Right lobe of liver (tissue), 6 donors: ENCODE data around the gene STK33. TPM values are rescaled to one million over a fixed set of nuclear protein-coding genes. Genes with fewer than 3 reads are reported as not detected.

ENCODE experiments used
- ATAC-seq, 4 donors: fragments of 200-7000 bp; cut with Tn5 transposase; one replicate each; pipeline ENCODE4 v1.9.1; 2020; ENCODE audit warnings: mild to moderate bottlenecking in 4 of 4, moderate library complexity in 4 of 4
- DNase-seq, 3 donors: peaks; one replicate each; pipeline ENCODE4 v3.0.0-alpha.2; 2020
- H3K27ac ChIP-seq, 3 donors: fragments of 200-600 bp; one replicate each; pipeline ENCODE4 v1.8.0; 2022
- H3K27me3 ChIP-seq, 2 donors: fragments of 200-600 bp; one replicate each; pipeline ENCODE4 v1.8.0; 2022
- H3K36me3 ChIP-seq, 4 donors: fragments of 200-600 bp; sonication (generic) in 1 of 4; one replicate each; pipeline versions ENCODE4 v1.5.1 to v1.8.0; 2017 to 2022; ENCODE audit warnings: control low read depth in 1 of 4
- H3K4me1 ChIP-seq, 4 donors: fragments of 200-600 bp; sonication (generic) in 1 of 4; one replicate each; pipeline versions ENCODE4 v1.5.1 to v1.8.0; 2017 to 2022; ENCODE audit warnings: control low read depth in 1 of 4
- H3K4me3 ChIP-seq, 3 donors: fragments of 200-600 bp; one replicate each; pipeline ENCODE4 v1.8.0; 2022
- H3K9me3 ChIP-seq, 4 donors: fragments of 200-600 bp; sonication (generic) in 1 of 4; one replicate each; pipeline versions ENCODE4 v1.5.1 to v1.8.0; 2017 to 2022; ENCODE audit warnings: control low read depth in 1 of 4
- POLR2A ChIP-seq: fragments of 450-650 bp; IDR thresholded peaks from one replicate; pipeline ENCODE4 v1.6.1; 2017; ENCODE audit warnings: antibody characterized with exemption, mild to moderate bottlenecking
- WGBS: methylation state at CpG from one replicate; pipeline ENCODE4 v1.1.6; 2018; ENCODE audit warnings: low coverage, low lambda C conversion rate; ENCODE audit not compliant: insufficient coverage; ENCODE audit errors: missing lambda C conversion rate; 5-methylcytosine and 5-hydroxymethylcytosine counted together
- intact Hi-C, 2 donors: fragments of 100-400 bp; cut with DNase I; formaldehyde crosslinking; loops; one replicate each; pipeline versions ENCODE4 v1.11.2 to v1.14.1; 2022
- total RNA-seq, 6 experiments: library from RNA; depleted of rRNA in 2 of 6; stranded (reverse); fragments of >200 nt in 2 of 6; fragmentation: NEBNext Ultra II Directional in 3 of 6; extraction: Animal tissue kit (Norgen Biotek cat#: 25700) in 3 of 6; gene quantifications; one replicate each; pipeline versions ENCODE4 v1.1.0 to v1.2.4, GENCODE V29; 2016 to 2023
- TF ChIP-seq, protein P1 (sequence below), 4 donors: fragments of 200-600 bp in 3 of 4; fragments of 450-650 bp in 1 of 4; IDR thresholded peaks; one replicate each; pipeline versions ENCODE4 v1.5.1 to v1.8.0; 2016 to 2022; ENCODE audit warnings: antibody characterized with exemption in 4 of 4, mild to moderate bottlenecking in 2 of 4
- donor health status: DM: no; HTN: yes; CAD: no.
- donor health status: DM: no; HTN: no; CAD: no.
- donor health status: DM: no; HTN: no; CAD: no.
- donor health status: DM: no; HTN: yes; CAD: no.
- donor health status: DM: no; HTN: yes; CAD: no.

The STK33 gene
- total RNA-seq, 6 experiments from 2014 or later = 0.12 to 1.1 (median 0.42) TPM; not detected in 2

GRCh38 chr11:8584511-8584910, 9.5 kb downstream of the STK33 start:
- no peak overlapping the region for H3K27ac ChIP-seq
- ATAC-seq = no peak
- TF ChIP-seq, protein P1, sequence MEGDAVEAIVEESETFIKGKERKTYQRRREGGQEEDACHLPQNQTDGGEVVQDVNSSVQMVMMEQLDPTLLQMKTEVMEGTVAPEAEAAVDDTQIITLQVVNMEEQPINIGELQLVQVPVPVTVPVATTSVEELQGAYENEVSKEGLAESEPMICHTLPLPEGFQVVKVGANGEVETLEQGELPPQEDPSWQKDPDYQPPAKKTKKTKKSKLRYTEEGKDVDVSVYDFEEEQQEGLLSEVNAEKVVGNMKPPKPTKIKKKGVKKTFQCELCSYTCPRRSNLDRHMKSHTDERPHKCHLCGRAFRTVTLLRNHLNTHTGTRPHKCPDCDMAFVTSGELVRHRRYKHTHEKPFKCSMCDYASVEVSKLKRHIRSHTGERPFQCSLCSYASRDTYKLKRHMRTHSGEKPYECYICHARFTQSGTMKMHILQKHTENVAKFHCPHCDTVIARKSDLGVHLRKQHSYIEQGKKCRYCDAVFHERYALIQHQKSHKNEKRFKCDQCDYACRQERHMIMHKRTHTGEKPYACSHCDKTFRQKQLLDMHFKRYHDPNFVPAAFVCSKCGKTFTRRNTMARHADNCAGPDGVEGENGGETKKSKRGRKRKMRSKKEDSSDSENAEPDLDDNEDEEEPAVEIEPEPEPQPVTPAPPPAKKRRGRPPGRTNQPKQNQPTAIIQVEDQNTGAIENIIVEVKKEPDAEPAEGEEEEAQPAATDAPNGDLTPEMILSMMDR (IDR thresholded peaks at IDR 0.05) = no peak
- no peak for TF ChIP-seq POLR2A
- H3K36me3 ChIP-seq = no peaks in the 10 kb centered on the region
- no peaks in the 10 kb centered on the region for H3K4me1 ChIP-seq
- intact Hi-C loops = no loop called here
- DNase-seq = no peak
- no peaks in the 10 kb centered on the region for H3K9me3 ChIP-seq
- 73% methylated on average over 2 of the region's 2 CpGs for WGBS
- H3K4me3 ChIP-seq = no peak overlapping the region
- H3K27me3 ChIP-seq = no peaks in the 10 kb centered on the region

GRCh38 chr11:8584082-8584481, 9.9 kb downstream of the STK33 start:
- TF ChIP-seq, protein P1 (IDR thresholded peaks at IDR 0.05) = no peak
- no peak for TF ChIP-seq POLR2A
- no peak overlapping the region for H3K27ac ChIP-seq
- no peaks in the 10 kb centered on the region for H3K9me3 ChIP-seq
- no peaks in the 10 kb centered on the region for H3K27me3 ChIP-seq
- 57% methylated on average over 1 of the region's 1 CpG for WGBS
- no peaks in the 10 kb centered on the region for H3K36me3 ChIP-seq
- ATAC-seq = no peak
- no peak overlapping the region for H3K4me3 ChIP-seq
- no peak for DNase-seq
- H3K4me1 ChIP-seq = no peaks in the 10 kb centered on the region
- intact Hi-C loops = no loop called here

DNA sequence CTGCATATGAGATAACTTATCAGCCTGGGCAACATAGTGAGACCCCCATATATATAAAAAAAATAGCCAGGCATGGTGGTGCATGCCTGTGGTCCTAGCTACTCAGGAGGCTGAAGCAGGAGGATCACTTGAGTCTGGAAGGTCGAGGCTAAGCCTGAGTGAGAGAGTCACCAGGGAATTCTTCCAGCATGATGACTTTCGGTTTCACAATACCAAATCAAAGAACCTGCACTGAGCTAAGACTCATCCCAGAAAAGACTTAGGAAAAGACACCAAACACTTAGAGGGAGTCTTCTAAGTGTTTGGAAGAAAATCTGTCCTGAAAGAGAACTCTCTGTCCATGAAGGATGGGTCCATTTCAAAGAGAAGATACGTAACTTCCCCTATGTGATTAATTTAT, 12.7 kb downstream of the STK33 start:
- Histone ChIP-seq H3K4me1 (no peaks in the 10 kb centered on the region), H3K4me3 (no peak overlapping the region), H3K27me3 (no peaks in the 10 kb centered on the region), H3K36me3 (no peaks in the 10 kb centered on the region), H3K9me3 (no peaks in the 10 kb centered on the region), H3K27ac (no peak overlapping the region)
- TF ChIP-seq POLR2A = no peak
- TF ChIP-seq, protein P1 (IDR thresholded peaks at IDR 0.05) = no peak
- ATAC-seq = no peak
- 66% methylated on average over 3 of the region's 3 CpGs for whole genome bisulfite sequencing
- DNase-seq = no peak
- intact Hi-C loops = no loop called here

GRCh38 chr11:8577791-8578581, 16.0 kb downstream of the STK33 start:
- intact Hi-C loops = no loop called here
- ATAC-seq (no peak), DNase-seq (no peak)
- Histone ChIP-seq H3K27ac (no peak overlapping the region), H3K4me1 (no peaks in the 10 kb centered on the region), H3K36me3 (no peaks in the 10 kb centered on the region), H3K9me3 (no peaks in the 10 kb centered on the region), H3K4me3 (no peak overlapping the region), H3K27me3 (no peaks in the 10 kb centered on the region)
- 81% methylated on average over 2 of the region's 2 CpGs for WGBS
- TF ChIP-seq, protein P1 (IDR thresholded peaks at IDR 0.05) = no peak
- no peak for TF ChIP-seq POLR2A
